Measurements from ENCODE around the gene PODXL.
"Not testable (repeated sequence)": the region's sequence is repeated elsewhere in the genome, so short reads cannot be mapped to it uniquely, and the experiment has no call there.

Gene PODXL

GRCh38 chr7:131538813-131539179 lies 17.6 kb downstream of the PODXL start:
- H3K27ac ChIP-seq, result peak overlapping the region; percentile 31
- no peak for DNase-seq (ENCODE audit: low read depth, low spot score)

GRCh38 chr7:131538071-131538812 lies 18.2 kb downstream of the PODXL start:
- H3K27ac ChIP-seq, result peak overlapping the region; percentile 31
- DNase-seq (ENCODE audit: low read depth, low spot score), result no peak

- H3K27ac ChIP-seq, result no peak overlapping the region
- DNase-seq (ENCODE audit: low read depth, low spot score), result no peak
Measured at GRCh38 chr7:131537571-131537978, 18.9 kb downstream of the PODXL start.

- DNase-seq (ENCODE audit: low read depth, low spot score), result no peak
Measured at GRCh38 chr7:131536361-131536849, 20.0 kb downstream of the PODXL start.

GRCh38 chr7:131533566-131534561 lies 22.6 kb downstream of the PODXL start:
- no peak for DNase-seq (ENCODE audit: low read depth, low spot score)
- H3K27ac ChIP-seq, result no peak overlapping the region

More at GRCh38 chr7:131536361-131536849, 20.0 kb downstream of the PODXL start:
- no peak overlapping the region for H3K27ac ChIP-seq

GRCh38 chr7:131533151-131533559 lies 23.3 kb downstream of the PODXL start:
- H3K27ac ChIP-seq, result no peak overlapping the region

GRCh38 chr7:131532570-131533091 lies 23.8 kb downstream of the PODXL start:
- DNase-seq (ENCODE audit: low read depth, low spot score), result no peak
- no peak overlapping the region for H3K27ac ChIP-seq

More at GRCh38 chr7:131533151-131533559, 23.3 kb downstream of the PODXL start:
- no peak for DNase-seq (ENCODE audit: low read depth, low spot score)

- DNase-seq (ENCODE audit: low read depth, low spot score), result no peak
- H3K27ac ChIP-seq, result no peak overlapping the region
Measured at GRCh38 chr7:131530137-131530536, 26.3 kb downstream of the PODXL start.

- H3K27ac ChIP-seq, result no peak overlapping the region
Measured at GRCh38 chr7:131529617-131530016, 26.8 kb downstream of the PODXL start.

GRCh38 chr7:131529179-131529578 lies 27.2 kb downstream of the PODXL start:
- DNase-seq (ENCODE audit: low read depth, low spot score), result no peak

More at GRCh38 chr7:131529617-131530016, 26.8 kb downstream of the PODXL start:
- DNase-seq (ENCODE audit: low read depth, low spot score), result no peak

GRCh38 chr7:131527456-131527855 lies 29.0 kb downstream of the PODXL start:
- no peak overlapping the region for H3K27ac ChIP-seq
- no peak for DNase-seq (ENCODE audit: low read depth, low spot score)

More at GRCh38 chr7:131529179-131529578, 27.2 kb downstream of the PODXL start:
- H3K27ac ChIP-seq, result no peak overlapping the region

- DNase-seq (ENCODE audit: low read depth, low spot score), result no peak
- no peak overlapping the region for H3K27ac ChIP-seq
Measured at GRCh38 chr7:131525820-131526219, 30.6 kb downstream of the PODXL start.

- no peak for DNase-seq (ENCODE audit: low read depth, low spot score)
- H3K27ac ChIP-seq, result no peak overlapping the region
Measured at GRCh38 chr7:131524703-131525102, 31.7 kb downstream of the PODXL start.

GRCh38 chr7:131524115-131524514 lies 32.3 kb downstream of the PODXL start:
- H3K27ac ChIP-seq, result no peak overlapping the region
- no peak for DNase-seq (ENCODE audit: low read depth, low spot score)

- H3K27ac ChIP-seq, result no peak overlapping the region
- DNase-seq (ENCODE audit: low read depth, low spot score), result no peak
Measured at GRCh38 chr7:131522325-131522930, 34.0 kb downstream of the PODXL start.

GRCh38 chr7:131521651-131522163 lies 34.7 kb downstream of the PODXL start:
- H3K27ac ChIP-seq, result no peak overlapping the region
- no peak for DNase-seq (ENCODE audit: low read depth, low spot score)

GRCh38 chr7:131518626-131519025 lies 37.8 kb downstream of the PODXL start:
- no peak overlapping the region for H3K27ac ChIP-seq
- no peak for DNase-seq (ENCODE audit: low read depth, low spot score)

- H3K27ac ChIP-seq, result no peak overlapping the region
- no peak for DNase-seq (ENCODE audit: low read depth, low spot score)
Measured at GRCh38 chr7:131517218-131517923, 39.1 kb downstream of the PODXL start.

- not testable (repeated sequence) for DNase-seq (ENCODE audit: low read depth, low spot score); H3K27ac ChIP-seq
Measured at GRCh38 chr7:131515471-131515870, 41.0 kb downstream of the PODXL start.

Data from epithelial cell of prostate (primary cell).